LHCN-M2 (cell line): ENCODE measurements around the gene USP37. TPM values are rescaled to one million over a fixed set of nuclear protein-coding genes. Genes with fewer than 3 reads are reported as not detected.
"Not testable (repeated sequence)": the region's sequence is repeated elsewhere in the genome, so short reads cannot be mapped to it uniquely, and the experiment has no call there.

Experiments used
- DNase-seq: peaks from one replicate; pipeline ENCODE4 v3.0.0-alpha.2; 2012; ENCODE audit warnings: low read depth
- total RNA-seq: library from RNA; depleted of rRNA; stranded (reverse); fragments of >200 nt; gene quantifications from 2 replicates; pipeline ENCODE4 v1.2.3, GENCODE V29; 2014

The USP37 gene
- total RNA-seq, 1 experiment from 2014 or later = 11.9 TPM

DNA sequence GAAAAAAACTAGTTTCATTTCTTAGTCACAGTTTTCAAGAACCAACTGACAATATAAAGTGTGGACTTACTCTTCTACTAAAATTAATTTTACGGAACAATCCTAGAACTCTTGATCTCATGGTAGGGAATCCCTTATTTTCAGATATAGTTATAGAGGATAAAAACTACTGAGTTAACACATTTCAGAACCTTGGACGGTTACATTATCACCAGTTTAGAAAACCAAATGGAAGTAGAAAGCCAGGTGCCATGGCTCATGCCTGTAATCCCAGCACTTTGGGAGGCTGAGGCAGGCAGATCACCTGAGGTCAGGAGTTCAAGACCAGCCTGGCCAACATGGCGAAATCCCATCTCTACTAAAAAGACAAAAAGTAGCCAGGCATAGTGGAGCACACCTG, 13.9 kb downstream of the USP37 start:
- not testable (repeated sequence) for DNase-seq

DNA sequence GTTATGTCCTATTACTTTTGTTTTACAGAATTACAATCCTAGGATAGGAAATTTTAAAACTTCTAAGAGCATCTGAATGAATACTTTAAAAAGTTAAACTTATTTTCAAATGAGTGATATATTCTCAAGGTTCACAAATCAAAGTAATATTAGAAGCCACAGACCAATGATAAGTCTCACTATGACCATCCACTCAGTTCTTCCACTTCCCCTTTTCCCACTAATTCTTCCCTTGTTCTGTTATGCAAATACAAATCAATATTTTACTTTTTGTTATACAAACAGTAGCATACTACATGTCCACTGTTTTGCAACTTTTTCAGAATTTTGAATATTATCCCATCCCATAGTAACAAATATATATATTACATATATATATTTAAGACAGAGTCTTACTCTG, 20.2 kb downstream of the USP37 start:
- DNase-seq = no peak

DNA sequence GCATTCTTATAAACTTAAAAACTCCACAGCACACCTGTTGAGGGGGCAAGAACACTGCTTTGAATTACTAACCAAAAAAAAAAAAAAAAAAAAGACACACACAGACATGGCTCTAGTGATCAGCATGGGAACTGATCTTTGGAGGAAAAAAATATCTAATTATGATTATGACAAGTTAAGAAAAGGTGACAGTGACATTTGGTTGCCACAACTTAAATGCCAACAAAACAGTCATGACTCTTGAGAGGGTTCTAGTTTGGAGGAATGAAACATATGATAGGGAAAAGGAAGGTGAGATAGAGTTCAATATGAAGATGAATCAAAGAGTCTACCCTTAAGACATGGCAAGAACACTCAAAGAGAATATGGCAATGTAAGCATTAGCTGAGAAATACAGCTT, 20.6 kb downstream of the USP37 start:
- no peak for DNase-seq

DNA sequence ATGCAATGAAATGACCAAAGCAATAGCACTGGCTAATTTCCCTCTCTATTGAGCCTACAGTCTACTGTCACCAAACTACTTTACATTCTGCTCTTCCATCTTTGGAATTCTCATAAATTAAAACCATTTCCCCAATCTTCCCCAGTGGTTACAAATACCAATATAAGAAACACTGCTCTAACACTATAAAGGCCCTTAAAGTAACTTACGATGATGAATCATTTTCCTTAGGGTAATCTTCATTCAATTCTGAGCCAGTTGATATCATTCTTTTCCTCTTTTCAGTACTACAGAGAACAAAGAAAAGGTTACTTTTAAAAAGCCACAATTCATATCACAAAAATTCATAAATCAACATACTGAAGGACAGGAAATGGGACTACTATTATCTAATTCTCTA, 22.1 kb downstream of the USP37 start:
- DNase-seq = no peak

DNA sequence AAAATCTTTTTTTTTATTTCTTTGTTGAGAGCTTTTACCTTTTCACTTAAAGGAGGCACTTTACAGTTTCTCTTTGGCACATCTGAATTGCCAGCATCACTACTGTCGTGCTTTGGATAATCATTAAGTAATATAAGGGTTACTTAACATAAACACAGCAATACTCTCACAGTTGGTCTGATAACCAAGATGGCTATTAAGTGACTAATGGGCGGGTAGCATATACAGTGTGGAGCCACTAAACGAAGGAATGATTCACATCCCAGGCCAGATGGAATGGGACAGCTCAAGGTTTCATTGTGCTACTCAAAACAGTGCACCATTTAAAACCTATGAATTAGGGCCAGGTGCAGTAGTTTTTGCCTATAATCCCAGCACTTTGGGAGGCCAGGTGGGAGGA, 28.1 kb downstream of the USP37 start:
- no peak for DNase-seq

DNA sequence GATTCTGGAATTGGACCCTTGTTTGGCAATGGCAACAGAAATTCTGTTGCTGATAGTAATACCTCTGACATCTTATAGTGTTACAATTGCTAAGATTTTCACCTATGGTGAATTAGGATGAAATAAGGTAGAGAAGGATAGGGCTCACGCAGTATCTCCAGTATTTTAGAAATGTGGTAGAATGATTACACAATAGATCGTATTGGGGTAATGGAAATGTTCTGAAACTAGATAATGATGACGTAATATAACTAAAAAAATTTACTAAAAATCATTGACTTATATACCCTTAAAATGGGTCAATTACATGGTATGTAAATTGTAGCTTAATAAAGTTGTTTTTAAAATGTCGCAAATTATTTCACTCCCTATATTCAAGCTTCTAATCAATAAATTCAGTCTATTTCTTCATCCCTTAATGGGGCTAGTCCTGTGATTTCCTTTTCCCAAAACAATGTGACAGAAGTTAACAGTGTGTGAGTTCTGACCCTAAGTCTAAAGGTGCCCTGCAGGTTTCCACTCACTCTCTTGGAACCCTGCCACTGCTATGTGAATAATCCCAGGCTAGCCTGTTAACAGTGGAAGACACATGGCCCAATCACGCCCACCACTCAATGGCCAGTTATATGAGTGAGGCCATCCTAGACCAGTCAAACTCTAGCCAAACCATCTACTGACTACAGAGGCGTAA, 31.2 kb downstream of the USP37 start:
- peak; percentile 1 for DNase-seq

DNA sequence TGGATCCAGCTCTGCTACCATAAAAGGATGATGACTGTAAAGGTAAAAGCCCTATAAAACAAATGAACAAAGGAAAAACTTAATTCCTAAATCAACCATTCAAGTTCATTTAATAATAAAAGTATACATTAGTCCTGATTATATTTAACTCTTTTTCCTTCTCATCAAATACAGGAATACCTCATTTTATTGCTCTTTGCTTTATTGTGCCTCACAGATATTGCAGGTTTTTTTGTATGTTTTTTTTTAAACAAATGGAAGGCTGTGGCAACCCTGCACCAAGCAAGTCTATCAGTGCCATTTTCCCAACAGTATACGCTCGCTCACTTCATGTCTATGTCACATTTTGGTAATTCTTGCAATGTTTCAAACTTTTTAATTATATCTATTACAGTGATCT, 38.2 kb downstream of the USP37 start:
- no peak for DNase-seq

DNA sequence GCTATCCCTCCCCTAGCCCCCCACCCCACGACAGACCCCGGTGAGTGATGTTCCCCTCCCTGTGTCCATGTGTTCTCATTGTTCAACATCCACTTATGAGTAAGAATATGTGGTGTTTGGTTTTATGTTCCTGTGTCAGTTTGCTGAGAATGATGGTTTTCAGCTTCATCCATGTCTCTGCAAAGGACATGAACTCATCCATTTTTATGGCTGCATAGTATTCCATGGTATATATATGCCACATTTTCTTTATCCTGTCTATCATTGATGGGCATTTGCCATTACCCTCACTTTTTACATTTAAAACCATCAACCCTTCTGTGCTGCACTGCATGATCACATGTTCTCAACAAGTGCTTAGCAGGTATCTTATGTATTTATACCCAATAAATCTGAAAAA, 39.7 kb downstream of the USP37 start:
- DNase-seq = not testable (repeated sequence)

DNA sequence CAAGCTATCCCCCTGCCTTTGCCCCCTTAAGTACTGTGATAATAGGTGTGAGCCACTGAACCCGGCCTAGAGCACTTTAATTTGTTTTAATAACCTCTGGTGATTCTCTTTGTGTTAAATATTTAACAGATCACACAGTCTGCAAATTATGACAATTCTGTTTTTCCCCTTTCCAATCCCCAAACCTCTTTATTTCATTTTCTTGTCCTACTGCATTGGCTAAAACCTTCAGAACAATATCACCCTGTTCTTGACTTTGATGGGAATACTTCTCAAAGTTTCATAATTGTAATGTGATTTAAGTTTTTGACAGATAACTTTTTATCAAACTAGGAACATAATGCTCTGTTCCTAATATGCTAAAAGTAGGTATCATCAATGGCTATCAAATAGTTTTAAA, 44.5 kb downstream of the USP37 start:
- no peak for DNase-seq

DNA sequence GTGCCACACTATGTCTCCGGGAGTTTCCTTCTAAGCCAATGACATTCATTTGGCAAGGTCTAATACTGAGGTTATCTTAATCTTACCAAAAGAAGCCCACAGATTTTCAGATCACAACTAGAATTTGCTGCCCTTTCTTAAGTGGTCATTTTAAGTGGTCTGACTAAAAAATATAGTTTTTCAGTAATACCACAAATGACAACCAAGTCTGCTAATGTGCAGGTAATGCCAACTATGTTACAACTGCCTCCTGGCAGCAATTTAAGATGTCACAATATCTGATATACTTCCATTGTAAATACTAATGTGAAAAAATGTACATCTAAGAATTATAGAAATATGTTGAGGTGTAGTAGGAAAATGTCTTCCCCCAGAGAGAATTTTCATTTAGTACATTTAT, 49.3 kb downstream of the USP37 start:
- DNase-seq = no peak

DNA sequence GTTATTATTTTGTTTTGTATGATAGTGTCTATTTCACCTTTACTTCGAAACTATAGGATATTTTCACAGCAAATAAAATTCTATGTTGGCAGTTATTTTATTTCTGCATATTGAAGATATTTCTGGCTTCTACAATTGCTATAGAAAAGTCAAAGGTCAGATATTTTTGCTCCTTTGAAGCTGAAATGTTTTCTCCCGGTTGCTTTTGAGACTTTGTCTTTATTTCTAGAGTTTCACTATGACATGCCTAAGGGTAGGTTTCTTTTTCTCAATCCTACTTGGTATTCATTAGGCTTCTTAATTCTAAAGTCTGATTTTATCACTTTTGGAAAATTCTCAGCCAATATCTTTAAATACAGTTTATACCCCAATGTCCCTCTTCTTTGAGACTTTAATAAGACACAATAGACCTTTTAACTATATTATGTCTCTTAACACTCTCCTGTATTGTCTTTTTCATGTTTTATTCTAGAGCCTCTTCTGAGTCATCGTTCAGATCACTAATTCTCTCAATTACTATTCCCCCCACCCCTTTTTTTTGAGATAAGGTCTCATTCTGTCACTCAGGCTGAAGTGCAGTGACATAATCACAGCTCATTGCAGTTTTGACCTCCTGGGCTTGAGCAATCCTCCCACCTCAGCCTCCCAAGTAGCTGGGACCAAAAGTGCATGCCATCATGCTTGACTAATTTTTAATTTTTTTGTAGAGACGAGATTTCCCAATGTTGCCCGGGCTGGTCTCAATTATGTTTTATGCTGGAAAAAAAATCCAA, 50.5 kb downstream of the USP37 start:
- no peak for DNase-seq

DNA sequence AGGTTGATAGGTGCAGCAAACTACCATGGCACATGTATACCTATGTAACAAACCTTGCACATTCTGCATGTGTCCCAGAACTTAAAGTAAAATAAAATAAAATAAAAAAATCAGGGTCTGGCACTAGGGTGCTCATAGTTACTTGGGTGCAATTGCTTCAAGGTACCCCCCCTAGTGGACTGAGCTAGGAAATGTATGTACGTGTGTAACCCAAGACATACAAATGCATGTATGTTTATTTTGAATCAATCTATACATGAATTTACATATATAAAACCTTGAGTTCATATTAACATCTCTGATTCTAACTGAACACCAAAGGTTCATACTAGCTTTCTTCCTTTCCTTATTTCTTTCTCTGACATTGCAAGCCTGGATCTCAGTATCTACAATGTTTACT, 51.5 kb downstream of the USP37 start:
- DNase-seq = no peak

DNA sequence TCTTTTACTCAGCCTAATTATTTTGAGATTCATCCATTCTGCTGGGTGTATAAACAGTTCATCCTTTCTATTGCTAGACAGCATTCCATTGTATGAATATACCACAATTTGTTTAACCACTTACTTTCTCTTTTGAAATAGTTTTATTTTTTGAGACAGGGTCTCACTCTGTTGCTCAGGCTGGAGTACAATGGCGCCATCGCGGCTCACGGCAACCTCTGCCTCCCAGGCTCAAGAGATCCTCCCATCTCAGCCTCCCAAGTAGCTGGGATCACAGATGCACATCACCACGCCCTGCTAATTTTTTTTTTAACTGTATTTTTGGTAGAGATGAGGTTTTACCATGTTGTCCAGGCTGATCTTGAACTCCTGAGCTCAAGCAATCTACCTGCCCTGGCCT, 54.5 kb downstream of the USP37 start:
- DNase-seq = no peak

DNA sequence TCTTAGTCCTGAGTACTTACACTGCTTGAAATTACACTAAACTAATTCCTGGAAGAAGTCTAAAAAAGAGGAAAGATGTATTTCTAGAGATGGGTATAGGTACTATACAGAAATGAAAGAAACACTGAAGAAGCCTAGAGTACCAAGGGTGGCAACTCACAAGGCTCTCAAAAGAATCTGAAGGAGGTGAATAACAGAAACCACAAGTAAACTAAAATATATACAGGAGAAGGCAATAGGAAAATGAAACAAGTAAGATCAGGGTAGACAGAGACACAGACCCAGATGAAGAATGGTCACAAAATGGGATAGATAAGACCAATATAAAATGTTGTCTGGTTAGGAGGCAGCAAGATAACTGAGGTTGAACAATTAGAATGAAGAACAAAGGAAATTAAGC, 59.9 kb downstream of the USP37 start:
- no peak for DNase-seq

DNA sequence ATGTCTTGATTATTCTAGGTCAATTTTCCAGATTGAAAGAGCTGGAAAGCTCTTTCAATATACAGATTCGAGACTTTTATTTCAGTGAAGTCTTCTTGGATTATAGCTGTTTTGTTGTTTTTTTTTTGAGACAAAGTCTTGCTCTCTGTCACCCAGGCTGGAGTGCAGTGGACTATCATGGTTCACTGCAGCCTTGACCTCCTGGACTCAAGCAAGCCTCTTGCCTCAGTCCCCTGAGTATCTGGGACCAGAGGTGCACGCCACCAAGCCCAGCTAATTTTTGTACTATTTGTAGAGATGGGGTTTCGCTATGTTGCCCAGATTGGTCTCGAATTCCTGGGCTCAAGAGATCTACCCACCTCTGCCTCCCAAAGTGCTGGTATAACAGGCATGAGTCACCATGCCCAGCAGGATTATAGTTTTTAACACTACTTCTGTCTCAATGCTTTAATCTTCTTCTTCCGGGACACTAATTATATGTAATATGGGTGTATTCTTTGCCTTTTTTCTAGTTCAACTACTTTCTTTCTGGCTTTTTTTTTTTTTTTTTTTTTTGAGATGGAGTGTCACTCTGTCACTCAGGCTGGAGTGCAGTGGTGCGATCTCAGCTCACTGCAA, 62.3 kb downstream of the USP37 start:
- DNase-seq = no peak

DNA sequence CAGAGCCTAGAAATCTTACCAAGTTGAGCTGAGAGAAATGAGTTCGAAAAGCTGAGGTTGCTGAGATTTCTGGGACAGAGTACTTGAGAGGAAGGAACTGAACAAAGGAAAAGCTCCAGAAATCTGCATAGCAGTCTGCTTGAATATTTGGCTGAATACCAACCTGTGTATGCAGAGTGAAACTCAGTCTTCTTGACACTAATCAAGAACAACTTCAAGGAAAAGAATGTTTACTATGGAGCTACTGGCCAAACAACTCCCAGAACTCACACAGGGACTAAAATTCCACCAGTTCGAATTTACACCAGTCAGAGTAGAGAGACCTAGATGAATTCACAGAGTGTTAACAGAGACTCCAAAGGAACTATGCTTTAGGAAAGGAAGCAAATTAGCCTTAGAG, 66.5 kb downstream of the USP37 start:
- no peak for DNase-seq

DNA sequence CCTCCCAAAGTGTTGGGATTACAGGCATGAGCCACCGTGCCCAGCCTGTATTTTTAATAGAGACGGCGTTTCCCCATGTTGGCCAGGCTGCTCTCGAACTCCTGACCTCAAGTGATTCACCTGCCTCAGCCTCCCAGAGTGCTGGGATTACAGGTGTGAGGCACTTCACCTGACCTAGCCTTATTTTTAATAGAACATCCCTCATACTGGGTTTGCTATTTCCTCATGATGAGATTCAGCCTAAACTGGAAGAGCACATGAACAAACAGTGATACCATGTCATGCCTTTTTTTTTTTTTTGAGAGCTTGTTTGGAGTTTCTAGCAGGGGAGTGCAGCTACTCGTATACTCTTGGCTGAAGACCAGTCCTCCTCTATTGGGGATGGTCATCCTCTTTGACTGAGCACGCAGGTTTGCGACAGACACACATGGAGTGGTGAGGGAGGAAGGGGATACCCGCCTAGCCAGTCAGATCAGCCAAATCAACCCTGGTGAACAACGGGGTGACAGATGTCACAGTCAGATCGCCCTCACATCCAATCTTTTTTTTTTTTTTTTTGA, 67.6 kb downstream of the USP37 start:
- DNase-seq = no peak

DNA sequence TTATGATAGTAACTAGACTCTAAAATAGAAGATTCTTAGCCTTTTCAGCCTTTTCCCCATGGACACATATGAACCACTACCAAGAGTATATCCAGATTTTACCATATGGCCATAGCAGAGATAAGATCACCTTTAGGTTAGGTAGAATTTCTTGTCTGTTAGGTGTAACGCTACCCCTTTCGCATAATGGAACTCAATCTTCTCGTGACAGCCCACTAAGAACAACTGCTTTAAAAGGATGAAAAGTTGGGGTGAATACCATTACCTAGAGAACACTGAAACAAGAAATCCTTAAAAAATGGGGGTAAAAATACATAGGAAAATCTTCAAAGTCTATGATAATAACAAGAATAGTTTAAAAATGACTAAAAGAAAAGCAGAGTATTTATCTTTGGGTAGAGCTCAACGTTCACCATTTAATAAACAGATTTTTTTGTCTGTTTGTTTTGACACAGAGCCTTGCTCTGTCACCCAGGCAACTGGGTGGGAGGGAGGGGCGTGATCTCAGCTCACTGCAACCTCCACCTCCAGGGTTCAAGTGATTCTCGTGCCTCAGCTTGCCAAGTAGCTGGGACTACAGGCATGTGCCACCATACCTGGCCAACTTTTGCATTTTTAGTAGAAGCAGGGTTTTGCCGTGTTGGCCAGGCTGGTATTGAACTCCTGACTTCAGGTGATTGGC, 82.0 kb downstream of the USP37 start:
- DNase-seq = no peak

DNA sequence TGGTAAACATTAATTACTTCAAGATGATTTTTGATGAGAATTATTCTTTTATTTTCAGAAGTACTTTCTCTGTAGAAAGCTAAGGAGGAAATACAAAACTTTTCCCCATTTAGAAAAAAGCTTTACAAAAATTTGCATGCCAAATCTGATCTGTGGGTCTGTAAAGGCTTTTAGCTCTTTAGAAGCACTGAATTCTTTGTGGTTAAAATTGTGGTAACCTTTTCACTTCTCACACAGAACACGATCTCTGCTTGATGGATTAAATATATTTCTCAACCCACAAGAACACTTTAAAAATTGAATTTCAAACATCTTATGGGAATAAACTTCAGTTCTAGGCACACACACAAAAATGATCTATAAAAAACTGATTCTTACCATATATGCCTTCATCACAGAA, 85.5 kb downstream of the USP37 start:
- DNase-seq = peak; percentile 17

DNA sequence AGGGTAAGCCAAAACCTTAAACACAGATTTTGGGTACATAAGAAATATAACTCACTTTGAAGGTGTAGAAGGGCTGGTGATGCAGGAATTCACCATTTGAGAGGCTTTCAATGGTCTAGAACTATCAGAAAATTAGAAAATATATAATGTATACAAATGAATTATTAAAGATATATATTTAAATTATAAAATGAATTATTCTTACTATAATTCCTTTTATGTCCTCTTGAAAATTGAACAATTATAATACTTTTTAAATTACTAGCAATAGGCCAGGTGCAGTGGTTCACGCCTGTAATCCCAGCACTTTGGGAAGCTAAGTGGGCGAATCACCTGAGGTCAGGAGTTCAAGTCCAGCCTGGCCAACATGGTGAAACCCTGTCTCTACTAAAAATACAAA, 88.6 kb downstream of the USP37 start:
- DNase-seq = no peak

DNA sequence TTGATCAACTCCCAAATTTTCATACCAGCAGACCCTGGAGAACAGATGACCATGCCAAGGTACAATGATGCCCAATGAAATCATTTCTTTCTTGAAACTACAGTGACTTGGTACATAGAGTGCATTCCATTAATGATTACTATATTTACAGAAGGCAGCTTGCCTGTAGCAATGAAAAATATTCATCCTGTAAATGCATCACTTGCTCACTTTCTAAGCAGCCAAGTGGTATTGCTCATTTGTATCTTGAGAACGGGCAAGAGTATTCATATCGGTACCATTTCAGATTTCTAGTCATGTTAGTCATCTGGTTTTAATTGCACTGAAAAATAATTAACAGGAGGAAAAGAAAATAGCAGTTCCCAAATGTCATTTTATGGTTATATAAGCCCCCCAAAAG, 89.6 kb downstream of the USP37 start:
- DNase-seq = no peak

DNA sequence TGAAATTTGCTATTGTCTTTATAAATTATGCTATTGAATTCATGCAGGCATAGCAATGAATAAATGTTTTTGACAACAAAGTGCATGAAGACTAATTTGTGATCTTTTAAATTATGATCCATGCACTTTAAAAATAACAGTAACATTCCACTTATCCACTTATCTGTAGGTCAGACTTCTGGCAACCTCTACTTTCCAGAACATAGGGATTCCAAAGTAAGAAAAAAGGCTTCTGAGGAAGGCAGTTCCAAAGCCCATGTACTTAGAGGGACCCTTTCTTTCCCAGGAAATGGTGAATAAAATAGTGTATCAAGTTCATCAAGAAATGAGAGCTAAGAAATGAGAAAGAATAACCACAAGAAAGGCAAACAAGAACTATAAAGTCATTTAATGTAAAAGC, 90.9 kb downstream of the USP37 start:
- no peak for DNase-seq
